Choroid plexus epithelial cell (primary cell): Measurements from ENCODE around the gene PRAMEF33.
"Not testable (repeated sequence)": the region's sequence is repeated elsewhere in the genome, so short reads cannot be mapped to it uniquely, and the experiment has no call there.

ENCODE experiments used
- DNase-seq: peaks from one replicate; pipeline ENCODE4 v3.0.0-alpha.2; 2010; ENCODE audit warnings: low read depth
- H3K4me3 ChIP-seq: 2 replicates; pipeline ENCODE4 v1.5.1; 2011; ENCODE audit warnings: low read depth, mild to moderate bottlenecking, control low read depth, low read length, moderate library complexity
- CTCF ChIP-seq: conservative IDR thresholded peaks from 2 replicates; pipeline ENCODE4 v1.5.1; 2011; ENCODE audit warnings: low read depth, mild to moderate bottlenecking, control low read depth, inconsistent platforms, low read length, moderate library complexity

PRAMEF33 gene

DNA sequence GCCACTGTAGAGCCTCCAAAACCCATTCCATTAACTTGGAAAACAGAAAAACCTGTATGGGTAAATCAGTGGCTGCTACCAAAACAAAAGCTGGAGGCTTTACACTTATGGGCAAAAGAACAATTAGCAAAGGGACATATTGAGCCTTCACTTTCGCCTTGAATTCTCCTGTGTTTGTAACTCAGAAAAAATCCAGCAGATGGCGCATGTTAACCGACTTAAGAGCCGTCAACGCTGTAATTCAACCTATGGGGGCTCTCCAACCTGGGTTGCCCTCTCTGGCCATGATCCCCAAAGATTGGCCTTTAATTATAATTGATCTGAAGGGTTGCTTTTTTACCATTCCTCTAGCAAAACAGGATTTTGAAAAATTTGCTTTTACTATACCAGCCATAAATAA lies 53.4 kb downstream of the PRAMEF33 start:
- not testable (repeated sequence) for H3K4me3 ChIP-seq
- peak; percentile 54 for TF ChIP-seq CTCF

More for the DNA sequence above, 53.4 kb downstream of the PRAMEF33 start:
- peak; percentile 76 for DNase-seq
